ENCODE results near the gene MAPK8IP1.

GRCh38 chr11:45864041-45864440, 21.4 kb upstream of the MAPK8IP1 start:
- TF ChIP-seq CTCF (IDR thresholded peaks at IDR 0.05; ENCODE audit: insufficient read depth, low read length) (no peak), POLR2AphosphoS5 (IDR thresholded peaks at IDR 0.05; ENCODE audit: low read depth) (no peak), GABPA (IDR thresholded peaks at IDR 0.05; ENCODE audit: low read depth) (no peak), REST (IDR thresholded peaks at IDR 0.05; ENCODE audit: insufficient replicate concordance, low read depth) (no peak), SPI1 (IDR thresholded peaks at IDR 0.05; ENCODE audit: borderline replicate concordance, low read depth) (no peak)

Measured in HL-60 (cell line).